HCT116 (cell line): ENCODE results near the gene SLC25A22. TPM values are rescaled to one million over a fixed set of nuclear protein-coding genes. Genes with fewer than 3 reads are reported as not detected.
A peak's percentile ranks its signal among the peaks of the same experiment; 100 is the strongest.

Experiments used
- ATAC-seq: fragments of 200-7000 bp; cut with Tn5 transposase; 2 replicates; pipeline ENCODE4 v1.9.1; 2020; ENCODE audit warnings: mild to moderate bottlenecking, moderate library complexity
- BruUV-seq: library from RNA; stranded (reverse); fragments of 400-500 nt; replicated peaks from 2 replicates; lab custom pipeline; 2021; lab: Mats Ljungman, UMichigan
- CTCF ChIA-PET: fragments of 300-600 bp; sonication (Branson Sonifier 250); formaldehyde crosslinking; loops from one replicate; lab custom pipeline; 2021; ENCODE audit warnings: antibody characterized with exemption; lab: Charles Lee
- POLR2A ChIA-PET: fragments of 300-600, 350-600 bp; sonication (Branson Sonifier 250); formaldehyde crosslinking; loops from one replicate; lab custom pipeline; 2021; ENCODE audit warnings: antibody characterized with exemption; lab: Charles Lee
- RAD21 ChIA-PET, 2 experiments: fragments of 300-600 bp; sonication (Branson Sonifier 250); formaldehyde crosslinking; loops; one replicate each; lab custom pipeline; 2023; ENCODE audit warnings: low total read pairs in 2 of 2; ENCODE audit not compliant: uncharacterized antibody in 2 of 2, unreplicated experiment in 2 of 2, low non-redundant PET in 1 of 2; lab: Charles Lee
- DNase-seq: peaks from one replicate; pipeline ENCODE4 v3.0.0-alpha.2; 2010; ENCODE audit warnings: low read depth, low spot score
- H2AFZ ChIP-seq: fragments of 200-600 bp; shearing (Covaris generic), sonication (generic); 2 replicates; pipeline ENCODE4 v1.6.1; 2017; ENCODE audit warnings: low read depth, mixed run types, mixed read lengths, antibody characterized with exemption, low read length; ENCODE audit not compliant: poor library complexity, severe bottlenecking
- H3K27ac ChIP-seq: 2 replicates; pipeline ENCODE4 v1.5.1; 2012; ENCODE audit warnings: low read depth, low read length
- H3K27me3 ChIP-seq: fragments of 200-600 bp; sonication (generic); 2 replicates; pipeline ENCODE4 v1.6.1; 2016; ENCODE audit warnings: mixed run types, low read length, mixed read lengths; ENCODE audit not compliant: insufficient read depth
- H3K36me3 ChIP-seq, 2 experiments: fragments of 200-500 bp in 1 of 2; fragments of 200-600 bp in 1 of 2; sonication (Bioruptor generic) in 1 of 2; sonication (generic) in 1 of 2; 2 replicates each; pipeline versions ENCODE4 v1.5.1 to v1.6.1; 2014 to 2016; ENCODE audit warnings: low read length in 2 of 2, inconsistent platforms in 1 of 2, mixed read lengths in 1 of 2, mixed run types in 1 of 2; ENCODE audit not compliant: insufficient read depth in 2 of 2, control insufficient read depth in 1 of 2
- H3K4me1 ChIP-seq, 2 experiments: fragments of 200-600 bp in 1 of 2; sonication (generic) in 1 of 2; 2 replicates each; pipeline versions ENCODE4 v1.5.1 to v1.6.1; 2012 to 2017; ENCODE audit warnings: low read length in 2 of 2, inconsistent platforms in 1 of 2, mild to moderate bottlenecking in 1 of 2, mixed read lengths in 1 of 2, mixed run types in 1 of 2, moderate library complexity in 1 of 2; ENCODE audit not compliant: insufficient read depth in 2 of 2, control insufficient read depth in 1 of 2
- H3K4me2 ChIP-seq: fragments of 200-600 bp; sonication (generic); 2 replicates; pipeline ENCODE4 v1.6.1; 2017; ENCODE audit warnings: mixed run types, low read length, mixed read lengths
- H3K4me3 ChIP-seq, 2 experiments: fragments of 200-600 bp in 1 of 2; sonication (generic) in 1 of 2; replicated peaks in 1 of 2; 2 replicates each; pipeline ENCODE4 v1.5.1; 2011 to 2016; ENCODE audit warnings: low read length in 2 of 2, control low read depth in 1 of 2, low read depth in 1 of 2, mild to moderate bottlenecking in 1 of 2, mixed read lengths in 1 of 2, mixed run types in 1 of 2
- H3K79me2 ChIP-seq: fragments of 200-600 bp; sonication (generic); 2 replicates; pipeline ENCODE4 v1.6.1; 2017; ENCODE audit warnings: mild to moderate bottlenecking, mixed run types, low read length, moderate library complexity, mixed read lengths; ENCODE audit not compliant: insufficient read depth
- H3K9ac ChIP-seq: fragments of 200-600 bp; sonication (generic); 2 replicates; pipeline ENCODE4 v1.6.1; 2016; ENCODE audit warnings: low read length, mixed read lengths
- H3K9me2 ChIP-seq: fragments of 200-600 bp; sonication (generic), shearing (Covaris generic); 2 replicates; pipeline ENCODE4 v1.6.1; 2017; ENCODE audit warnings: mixed run types, mild to moderate bottlenecking, moderate library complexity; ENCODE audit not compliant: insufficient read depth
- H3K9me3 ChIP-seq, 2 experiments: fragments of 200-500 bp in 1 of 2; fragments of 200-600 bp in 1 of 2; sonication (Bioruptor generic) in 1 of 2; sonication (generic) in 1 of 2; 2 replicates each; pipeline ENCODE4 v1.6.1; 2014 to 2017; ENCODE audit warnings: low read length in 2 of 2, mixed read lengths in 2 of 2, inconsistent platforms in 1 of 2, low read depth in 1 of 2, mild to moderate bottlenecking in 1 of 2, mixed run types in 1 of 2, moderate library complexity in 1 of 2; ENCODE audit not compliant: control insufficient read depth in 1 of 2, insufficient read depth in 1 of 2
- H4K20me1 ChIP-seq: fragments of 200-600 bp; sonication (generic), shearing (Covaris generic); 2 replicates; pipeline ENCODE4 v1.6.1; 2017; ENCODE audit warnings: mixed run types, mild to moderate bottlenecking, moderate library complexity; ENCODE audit not compliant: insufficient read depth
- ATF3 ChIP-seq: IDR thresholded peaks from 2 replicates; pipeline ENCODE4 v1.6.1; 2012
- CTCF ChIP-seq, 3 experiments: fragments of 200-600 bp in 1 of 3; sonication (generic) in 1 of 3; IDR thresholded peaks in 2 of 3; conservative IDR thresholded peaks in 1 of 3; 2 replicates each; pipeline ENCODE4 v1.5.1; 2012 to 2017; ENCODE audit warnings: low read depth in 2 of 3, low read length in 2 of 3, antibody characterized with exemption in 1 of 3, borderline replicate concordance in 1 of 3, control low read depth in 1 of 3, mild to moderate bottlenecking in 1 of 3, mixed read lengths in 1 of 3, mixed run types in 1 of 3, moderate library complexity in 1 of 3; ENCODE audit not compliant: insufficient read depth in 1 of 3
- JUND ChIP-seq: IDR thresholded peaks from 2 replicates; pipeline ENCODE4 v1.6.1; 2012
- POLR2A ChIP-seq: IDR thresholded peaks from 2 replicates; pipeline ENCODE4 v1.7.0; 2011; ENCODE audit warnings: borderline replicate concordance; ENCODE audit not compliant: insufficient read depth, insufficient read length; ENCODE audit errors: extremely low read depth
- POLR2AphosphoS5 ChIP-seq: IDR thresholded peaks from 2 replicates; pipeline ENCODE4 v1.6.1; 2011; ENCODE audit warnings: mild to moderate bottlenecking, low read depth, low read length, moderate library complexity
- REST ChIP-seq: IDR thresholded peaks from 2 replicates; pipeline ENCODE4 v1.6.1; 2012; ENCODE audit warnings: low read depth
- SP1 ChIP-seq: IDR thresholded peaks from 2 replicates; pipeline ENCODE4 v1.6.1; 2012; ENCODE audit warnings: low read depth
- ZBTB33 ChIP-seq: IDR thresholded peaks from 2 replicates; pipeline ENCODE4 v1.6.1; 2011; ENCODE audit warnings: mild to moderate bottlenecking, low read length, moderate library complexity; ENCODE audit not compliant: insufficient replicate concordance; ENCODE audit errors: extremely low read depth
- intact Hi-C: fragments of 100-400 bp; cut with micrococcal nuclease; formaldehyde crosslinking; loops from 2 replicates; pipeline ENCODE4 v1.10.0; 2022
- total RNA-seq: library from RNA; stranded (reverse); gene quantifications from one replicate; pipeline ENCODE4 v1.2.1, GENCODE V29; 2021; ENCODE audit not compliant: unreplicated experiment

Gene SLC25A22
- total RNA-seq, 1 experiment from 2014 or later, result 62.0 TPM

GRCh38 chr11:767238-767637, 30.8 kb downstream of the SLC25A22 start (continued):
- TF ChIP-seq REST (no peak), POLR2AphosphoS5 (no peak), ATF3 (no peak), ZBTB33 (no peak), POLR2A (no peak)
- TF ChIP-seq, all 23 proteins: peak for 0

GRCh38 chr11:766936-767210, 31.2 kb downstream of the SLC25A22 start:
- DNase-seq, result no peak
- no peaks in the 10 kb centered on the region for H3K9me3 ChIP-seq
- BruUV-seq, result no TSS peak
- peaks cover 21% of the 10 kb centered on the region for H3K79me2 ChIP-seq
- H3K4me3 ChIP-seq, result no peak overlapping the region
- no peak overlapping the region for H2AFZ ChIP-seq
- RAD21 ChIA-PET, result no interaction called here
- intact Hi-C loops, result no loop called here
- H3K4me2 ChIP-seq, result no peak overlapping the region
- H3K9me2 ChIP-seq, result no peaks in the 10 kb centered on the region
- H3K27ac ChIP-seq, result peak overlapping the region; percentile 45; the same call in 1 of the 2 replicates
- no peak for TF ChIP-seq JUND
- TF ChIP-seq CTCF (IDR thresholded peaks at IDR 0.05 in 2 of 3, conservative IDR thresholded peaks at IDR 0.05 in 1 of 3; ENCODE audit: borderline replicate concordance in 1 of 3, insufficient read depth in 1 of 3, low read depth in 2 of 3, low read length in 2 of 3), result no peak
- TF ChIP-seq SP1, result no peak
- TF ChIP-seq, all 23 proteins: peak for 0
- Histone ChIP-seq H3K36me3 (peaks cover 26 to 61% of the 10 kb centered on the region in 2 experiments), H3K27me3 (no peaks in the 10 kb centered on the region), H3K4me1 (peaks cover 16 to 43% of the 10 kb centered on the region in 2 experiments), H4K20me1 (peaks cover 5% of the 10 kb centered on the region; the same call in 1 of the 2 replicates), H3K9ac (no peak overlapping the region)
- ChIA-PET POLR2A (no interaction called here), CTCF (interaction anchor here (0.6 kb wide), 1 partner anchor 12 kb away, joined by 3 read pairs; no protein-coding TSS in a partner anchor)
- ATAC-seq, result no peak
